ENCODE results near the gene CDHR2.

- TF ChIP-seq CTCF (IDR thresholded peaks at IDR 0.05) (no peak), POLR2A (IDR thresholded peaks at IDR 0.05) (no peak)
Measured at GRCh38 chr5:176519810-176520720, 29.1 kb upstream of the CDHR2 start.

All from suprapubic skin (tissue), 3 donors.